Neural progenitor cell (in vitro differentiated cells): ENCODE results near the gene HOXD4. TPM values are rescaled to one million over a fixed set of nuclear protein-coding genes. Genes with fewer than 3 reads are reported as not detected.

Experiments used
- DNase-seq: peaks from one replicate; pipeline ENCODE4 v3.0.0-alpha.2; 2016; ENCODE audit warnings: low spot score
- H2AFZ ChIP-seq: fragments of 200-600 bp; sonication (generic); replicated peaks from 2 replicates; pipeline ENCODE4 v1.6.1; 2016; ENCODE audit warnings: antibody characterized with exemption
- H3F3A ChIP-seq: fragments of 200-600 bp; sonication (generic); 2 replicates; pipeline ENCODE4 v1.6.1; 2016; ENCODE audit warnings: antibody characterized with exemption, low read depth
- H3K27ac ChIP-seq: fragments of 200-600 bp; sonication (generic); 2 replicates; pipeline ENCODE4 v1.5.1; 2016; ENCODE audit warnings: mild to moderate bottlenecking
- H3K27me3 ChIP-seq: fragments of 200-600 bp; sonication (generic); 2 replicates; pipeline ENCODE4 v1.6.1; 2016; ENCODE audit warnings: mild to moderate bottlenecking, moderate library complexity
- H3K36me3 ChIP-seq: fragments of 200-600 bp; sonication (generic); 2 replicates; pipeline ENCODE4 v1.5.1; 2016
- H3K4me1 ChIP-seq: fragments of 200-600 bp; sonication (generic); 2 replicates; pipeline ENCODE4 v1.6.1; 2016; ENCODE audit warnings: mixed run types
- H3K4me2 ChIP-seq: fragments of 200-600 bp; sonication (generic); 2 replicates; pipeline ENCODE4 v1.6.1; 2016
- H3K4me3 ChIP-seq: fragments of 200-600 bp; sonication (generic); 2 replicates; pipeline ENCODE4 v1.5.1; 2016
- H3K79me2 ChIP-seq: fragments of 200-600 bp; sonication (generic); 2 replicates; pipeline ENCODE4 v1.6.1; 2016; ENCODE audit warnings: low read depth
- H3K9ac ChIP-seq: fragments of 200-600 bp; sonication (generic); 2 replicates; pipeline ENCODE4 v1.6.1; 2016
- H3K9me3 ChIP-seq: fragments of 200-600 bp; sonication (generic); 2 replicates; pipeline ENCODE4 v1.5.1; 2016; ENCODE audit warnings: low read depth
- H4K20me1 ChIP-seq: fragments of 200-600 bp; sonication (generic); 2 replicates; pipeline ENCODE4 v1.6.1; 2016; ENCODE audit warnings: low read depth
- H3K27ac Mint-ChIP-seq: 3 replicates; pipeline ENCODE4 v1.8.0; 2021; ENCODE audit warnings: mixed read lengths
- H3K27me3 Mint-ChIP-seq: 2 replicates; pipeline ENCODE4 v1.8.0; 2022; ENCODE audit warnings: low read depth, mild to moderate bottlenecking, inconsistent platforms, moderate library complexity, mixed read lengths; ENCODE audit not compliant: insufficient read depth
- H3K36me3 Mint-ChIP-seq: 3 replicates; pipeline ENCODE4 v1.8.0; 2021; ENCODE audit warnings: mixed read lengths
- H3K4me1 Mint-ChIP-seq: 3 replicates; pipeline ENCODE4 v1.8.0; 2021; ENCODE audit warnings: mixed read lengths
- H3K4me3 Mint-ChIP-seq: 3 replicates; pipeline ENCODE4 v1.8.0; 2021; ENCODE audit warnings: mild to moderate bottlenecking, moderate library complexity, mixed read lengths
- H3K9me3 Mint-ChIP-seq: 3 replicates; pipeline ENCODE4 v1.8.0; 2020; ENCODE audit warnings: mixed read lengths
- CTCF ChIP-seq: fragments of 200-600 bp; sonication (generic); IDR thresholded peaks from 2 replicates; pipeline ENCODE4 v1.5.1; 2017; ENCODE audit warnings: antibody characterized with exemption, mild to moderate bottlenecking
- EZH2 ChIP-seq: fragments of 200-600 bp; sonication (generic); IDR thresholded peaks from 2 replicates; pipeline ENCODE4 v1.6.1; 2017; ENCODE audit warnings: antibody characterized with exemption, mild to moderate bottlenecking, moderate library complexity
- EZH2phosphoT487 ChIP-seq: fragments of 200-600 bp; sonication (generic); IDR thresholded peaks from 2 replicates; pipeline ENCODE4 v1.6.1; 2017; ENCODE audit warnings: antibody characterized with exemption
- total RNA-seq: library from RNA; depleted of rRNA; stranded (reverse); fragments of >200 nt; gene quantifications from 2 replicates; pipeline ENCODE4 v1.2.3, GENCODE V29; 2015; ENCODE audit warnings: low replicate concordance

Gene HOXD4
- total RNA-seq, 1 donor from 2014 or later, result not detected

GRCh38 chr2:176149481-176149938 is 1.8 kb upstream of the HOXD4 start:
- peaks cover 100% of the 10 kb centered on the region for H3K27me3 ChIP-seq
- Mint-ChIP-seq H3K9me3 (peaks cover 5% of the 10 kb centered on the region), H3K27ac (no peak overlapping the region), H3K4me1 (no peaks in the 10 kb centered on the region), H3K4me3 (peak overlapping the region; percentile 10), H3K27me3 (peaks cover 98% of the 10 kb centered on the region), H3K36me3 (no peaks in the 10 kb centered on the region)
- H3K9me3 ChIP-seq, result no peaks in the 10 kb centered on the region
- no peaks in the 10 kb centered on the region for H3K79me2 ChIP-seq
- DNase-seq, result no peak
- no peak overlapping the region for H3K9ac ChIP-seq
- H3K27ac ChIP-seq, result no peak overlapping the region
- no peaks in the 10 kb centered on the region for H3K36me3 ChIP-seq
- H3K4me2 ChIP-seq, result no peak overlapping the region
- H3K4me1 ChIP-seq, result no peaks in the 10 kb centered on the region
- H2AFZ ChIP-seq, result no peak overlapping the region
- no peak for TF ChIP-seq EZH2phosphoT487
- peak; percentile 99 for TF ChIP-seq EZH2
- TF ChIP-seq CTCF, result no peak
- no peaks in the 10 kb centered on the region for H3F3A ChIP-seq
- H3K4me3 ChIP-seq, result no peak overlapping the region
- peaks cover 81% of the 10 kb centered on the region for H4K20me1 ChIP-seq

DNA sequence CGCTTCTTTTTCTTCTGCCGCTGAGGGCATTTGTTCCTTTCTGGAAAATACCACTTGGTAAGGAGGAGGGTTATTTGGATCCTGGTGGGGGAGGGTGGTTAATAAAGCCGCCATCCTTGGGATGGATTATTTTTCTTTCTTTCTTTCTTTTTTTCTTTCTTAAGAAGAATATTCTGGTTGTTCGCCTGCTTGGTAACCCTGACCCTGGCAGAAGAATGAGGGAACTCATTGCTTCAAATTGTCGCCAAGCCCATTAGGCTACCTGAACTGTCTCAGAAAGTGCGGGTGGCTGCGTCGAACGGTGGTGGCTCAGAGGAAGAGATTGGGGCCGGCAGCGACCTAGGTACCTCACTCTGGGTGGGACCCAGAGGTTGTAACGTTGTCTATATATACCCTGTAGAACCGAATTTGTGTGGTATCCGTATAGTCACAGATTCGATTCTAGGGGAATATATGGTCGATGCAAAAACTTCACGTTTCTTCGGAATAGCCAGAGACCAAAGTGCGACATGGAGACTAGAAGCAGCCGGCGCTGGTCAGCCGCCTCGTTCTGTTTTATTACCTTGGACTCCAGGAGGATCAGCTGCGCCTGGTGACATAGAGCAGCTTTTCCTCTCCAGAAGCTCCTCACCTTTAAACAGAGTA is 1.3 kb upstream of the HOXD4 start:
- Histone ChIP-seq H3K9me3 (no peaks in the 10 kb centered on the region), H2AFZ (no peak overlapping the region), H3K27me3 (peaks cover 100% of the 10 kb centered on the region), H3K4me2 (no peak overlapping the region), H3K36me3 (no peaks in the 10 kb centered on the region), H4K20me1 (peaks cover 87% of the 10 kb centered on the region), H3K79me2 (no peaks in the 10 kb centered on the region), H3F3A (no peaks in the 10 kb centered on the region), H3K4me3 (no peak overlapping the region), H3K4me1 (no peaks in the 10 kb centered on the region), H3K27ac (no peak overlapping the region), H3K9ac (no peak overlapping the region)
- Mint-ChIP-seq H3K27me3 (peaks cover 98% of the 10 kb centered on the region), H3K27ac (no peak overlapping the region), H3K36me3 (no peaks in the 10 kb centered on the region), H3K4me1 (no peaks in the 10 kb centered on the region), H3K4me3 (no peak overlapping the region), H3K9me3 (peaks cover 5% of the 10 kb centered on the region)
- no peak for DNase-seq
- peak; percentile 97 for TF ChIP-seq EZH2
- TF ChIP-seq EZH2phosphoT487, result peak; percentile 95
- TF ChIP-seq CTCF, result no peak

GRCh38 chr2:176150584-176151441 is 537 bp upstream of the HOXD4 start:
- Mint-ChIP-seq H3K36me3 (no peaks in the 10 kb centered on the region), H3K27ac (no peak overlapping the region), H3K9me3 (peaks cover 5% of the 10 kb centered on the region), H3K4me3 (no peak overlapping the region), H3K4me1 (no peaks in the 10 kb centered on the region), H3K27me3 (peaks cover 98% of the 10 kb centered on the region)
- no peak for DNase-seq
- TF ChIP-seq CTCF (no peak), EZH2 (no peak), EZH2phosphoT487 (no peak)
- Histone ChIP-seq H3F3A (no peaks in the 10 kb centered on the region), H3K9ac (no peak overlapping the region), H3K27me3 (peaks cover 100% of the 10 kb centered on the region), H3K79me2 (no peaks in the 10 kb centered on the region), H4K20me1 (peaks cover 93% of the 10 kb centered on the region), H3K36me3 (no peaks in the 10 kb centered on the region), H3K4me2 (no peak overlapping the region), H3K4me1 (no peaks in the 10 kb centered on the region), H3K4me3 (no peak overlapping the region), H3K9me3 (no peaks in the 10 kb centered on the region), H3K27ac (no peak overlapping the region), H2AFZ (no peak overlapping the region)
